ENCODE measurements around the gene FXYD6. TPM values are rescaled to one million over a fixed set of nuclear protein-coding genes. Genes with fewer than 3 reads are reported as not detected.

FXYD6 gene
- total RNA-seq, 3 donors from 2014 or later, result 10.2 to 246 (median 15.9) TPM

- no peak for ATAC-seq
- Histone ChIP-seq H3K4me1 (ENCODE audit: low read depth) (peaks cover 9% of the 10 kb centered on the region), H3K4me3 (no peak overlapping the region), H3K9me3 (no peaks in the 10 kb centered on the region), H3K36me3 (ENCODE audit: low read depth) (no peaks in the 10 kb centered on the region)
- peak in 1 of 3 donors; percentile 17 for DNase-seq
- intact Hi-C loops (cut with DNase I, micrococcal nuclease), result loop anchor here in 1 of 2 donors (10.0 kb wide), 1 partner anchor 222 kb away; no protein-coding TSS in a partner anchor
- TF ChIP-seq, protein P1, sequence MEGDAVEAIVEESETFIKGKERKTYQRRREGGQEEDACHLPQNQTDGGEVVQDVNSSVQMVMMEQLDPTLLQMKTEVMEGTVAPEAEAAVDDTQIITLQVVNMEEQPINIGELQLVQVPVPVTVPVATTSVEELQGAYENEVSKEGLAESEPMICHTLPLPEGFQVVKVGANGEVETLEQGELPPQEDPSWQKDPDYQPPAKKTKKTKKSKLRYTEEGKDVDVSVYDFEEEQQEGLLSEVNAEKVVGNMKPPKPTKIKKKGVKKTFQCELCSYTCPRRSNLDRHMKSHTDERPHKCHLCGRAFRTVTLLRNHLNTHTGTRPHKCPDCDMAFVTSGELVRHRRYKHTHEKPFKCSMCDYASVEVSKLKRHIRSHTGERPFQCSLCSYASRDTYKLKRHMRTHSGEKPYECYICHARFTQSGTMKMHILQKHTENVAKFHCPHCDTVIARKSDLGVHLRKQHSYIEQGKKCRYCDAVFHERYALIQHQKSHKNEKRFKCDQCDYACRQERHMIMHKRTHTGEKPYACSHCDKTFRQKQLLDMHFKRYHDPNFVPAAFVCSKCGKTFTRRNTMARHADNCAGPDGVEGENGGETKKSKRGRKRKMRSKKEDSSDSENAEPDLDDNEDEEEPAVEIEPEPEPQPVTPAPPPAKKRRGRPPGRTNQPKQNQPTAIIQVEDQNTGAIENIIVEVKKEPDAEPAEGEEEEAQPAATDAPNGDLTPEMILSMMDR (IDR thresholded peaks at IDR 0.05), result no peak
Measured at GRCh38 chr11:117832511-117832910, 43.9 kb downstream of the FXYD6 start.

DNA sequence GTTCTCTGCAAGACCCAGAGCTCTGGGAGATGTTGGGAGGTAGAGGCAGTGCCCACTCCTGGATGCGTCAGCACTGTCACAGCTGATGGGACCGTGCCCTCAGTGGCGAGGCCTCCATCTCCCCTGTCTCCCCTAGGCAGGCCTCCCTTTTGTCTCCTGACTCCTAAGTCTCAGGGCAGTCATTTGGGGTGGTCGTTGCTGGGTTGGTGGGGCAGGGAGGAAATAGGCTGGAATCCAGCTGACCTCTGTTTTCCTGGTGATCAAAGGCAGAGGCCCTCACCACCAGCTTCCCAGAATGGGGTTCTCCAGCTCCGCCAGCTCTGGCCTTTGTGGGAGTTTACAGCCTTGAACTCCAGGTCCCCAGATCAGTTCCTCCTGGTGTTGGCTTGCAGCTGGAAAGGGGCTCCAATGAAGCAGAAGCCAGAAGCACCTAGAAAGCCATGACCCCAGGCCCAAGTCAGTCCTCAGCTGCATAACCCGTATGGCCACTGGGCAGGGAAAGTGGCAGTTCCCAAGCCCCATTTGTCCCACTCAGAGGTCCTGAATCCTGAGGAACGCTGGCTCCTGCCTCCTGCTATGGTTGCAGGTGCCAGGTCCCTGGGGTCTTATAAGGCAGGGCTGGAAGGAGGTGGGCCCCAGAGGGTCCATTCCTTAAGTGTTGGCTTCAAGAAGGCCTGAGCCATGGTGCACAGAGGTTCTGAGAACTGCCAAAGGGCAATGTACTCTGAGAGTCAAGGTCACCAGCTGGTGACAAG, 44.6 kb downstream of the FXYD6 start:
- intact Hi-C loops (cut with DNase I, micrococcal nuclease), result loop anchor here in 1 of 2 donors (10.0 kb wide), 1 partner anchor 223 kb away; no protein-coding TSS in a partner anchor
- H3K4me1 ChIP-seq (ENCODE audit: low read depth), result peaks cover 9% of the 10 kb centered on the region
- peak in 2 of 3 donors; percentile 21 to 27 for DNase-seq

DNA sequence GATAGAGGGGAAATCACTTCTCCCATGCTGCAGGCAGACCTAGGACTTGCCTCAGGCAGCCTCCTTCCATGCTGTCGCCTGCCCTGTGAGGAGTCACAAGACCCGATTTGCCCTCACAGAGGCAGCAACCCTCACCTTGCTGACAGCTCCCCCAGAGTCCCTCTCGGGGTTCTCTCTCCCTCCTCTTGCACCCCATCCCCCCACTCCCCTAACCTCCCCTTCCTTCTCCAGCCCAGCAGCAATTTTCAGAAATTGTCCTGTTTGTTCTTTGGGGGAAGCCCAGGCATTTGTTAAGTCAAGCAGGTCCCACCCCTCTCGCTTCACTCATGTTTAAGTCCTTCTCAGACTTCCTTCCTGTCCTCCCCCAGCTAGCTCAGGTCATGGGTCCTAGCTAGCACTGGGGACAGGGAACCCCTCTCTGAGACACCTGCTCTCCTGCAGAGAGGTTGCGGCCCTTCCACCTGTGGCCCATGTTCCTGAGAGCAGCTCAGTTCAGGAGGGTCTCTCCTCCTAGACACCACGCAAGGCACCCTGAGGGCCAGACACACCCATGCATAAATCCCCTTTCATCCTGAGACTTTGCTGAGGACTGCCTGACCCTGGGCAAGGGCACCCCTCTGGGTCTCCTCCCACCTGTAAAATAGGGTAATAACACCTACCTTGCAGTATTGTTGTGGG, 45.6 kb downstream of the FXYD6 start:
- Histone ChIP-seq H3K4me1 (ENCODE audit: low read depth) (peaks cover 9% of the 10 kb centered on the region), H3K9me3 (no peaks in the 10 kb centered on the region), H3K36me3 (ENCODE audit: low read depth) (no peaks in the 10 kb centered on the region), H3K4me3 (no peak overlapping the region)
- TF ChIP-seq, protein P1 (IDR thresholded peaks at IDR 0.05), result no peak
- intact Hi-C loops (cut with DNase I, micrococcal nuclease), result loop anchor here in 1 of 2 donors (10.0 kb wide), 1 partner anchor 224 kb away; no protein-coding TSS in a partner anchor
- peak in 1 of 3 donors; percentile 16 for DNase-seq
- no peak for ATAC-seq

More for the DNA sequence above, 44.6 kb downstream of the FXYD6 start:
- no peaks in the 10 kb centered on the region for H3K36me3 ChIP-seq (ENCODE audit: low read depth)
- TF ChIP-seq, protein P1 (IDR thresholded peaks at IDR 0.05), result no peak
- H3K9me3 ChIP-seq, result no peaks in the 10 kb centered on the region
- no peak for ATAC-seq
- no peak overlapping the region for H3K4me3 ChIP-seq

- DNase-seq, result peak in 1 of 3 donors; percentile 45
Measured at GRCh38 chr11:117830072-117830471, 46.4 kb downstream of the FXYD6 start.

DNA sequence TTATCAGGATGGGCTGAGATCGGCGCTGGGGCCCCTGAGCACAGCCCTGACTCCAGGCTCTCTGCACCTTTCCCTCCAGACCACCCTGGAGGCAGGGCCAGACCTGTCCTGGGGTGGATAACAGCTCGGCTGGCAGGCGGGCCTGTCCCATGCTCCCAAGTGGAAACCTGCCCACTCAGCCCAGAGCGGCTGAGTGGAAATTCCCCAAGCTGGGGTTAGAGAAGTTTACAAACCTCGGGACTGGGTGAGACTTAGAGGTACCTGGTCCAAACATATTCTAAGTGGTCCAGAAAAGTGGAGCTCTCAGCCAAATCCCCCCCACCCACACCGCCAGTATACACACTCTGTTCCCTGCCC, 47.1 kb downstream of the FXYD6 start:
- DNase-seq (peak in 2 of 3 donors; percentile 3 to 44), ATAC-seq (no peak)
- H3K4me1 ChIP-seq (ENCODE audit: low read depth), result peaks cover 13% of the 10 kb centered on the region
- no peaks in the 10 kb centered on the region for H3K9me3 ChIP-seq
- intact Hi-C loops (cut with DNase I, micrococcal nuclease), result loop anchor here in 1 of 2 donors (10.0 kb wide), 1 partner anchor 125 kb away; no protein-coding TSS in a partner anchor
- no peak overlapping the region for H3K4me3 ChIP-seq
- TF ChIP-seq, protein P1 (IDR thresholded peaks at IDR 0.05), result no peak
- H3K36me3 ChIP-seq (ENCODE audit: low read depth), result no peaks in the 10 kb centered on the region

More at GRCh38 chr11:117830072-117830471, 46.4 kb downstream of the FXYD6 start:
- Histone ChIP-seq H3K4me3 (no peak overlapping the region), H3K36me3 (ENCODE audit: low read depth) (no peaks in the 10 kb centered on the region), H3K4me1 (ENCODE audit: low read depth) (peaks cover 9% of the 10 kb centered on the region), H3K9me3 (no peaks in the 10 kb centered on the region)
- no peak for ATAC-seq
- intact Hi-C loops (cut with DNase I, micrococcal nuclease), result loop anchor here in 1 of 2 donors (10.0 kb wide), 1 partner anchor 225 kb away; no protein-coding TSS in a partner anchor
- TF ChIP-seq, protein P1 (IDR thresholded peaks at IDR 0.05), result no peak

All from mucosa of descending colon (tissue), 3 donors.